Thoracic aorta (tissue), 2 donors: ENCODE results near the gene SHQ1. TPM values are rescaled to one million over a fixed set of nuclear protein-coding genes. Genes with fewer than 3 reads are reported as not detected.
A peak's percentile ranks its signal among the peaks of the same experiment; 100 is the strongest.

Experiments used
- ATAC-seq: fragments of 150-250 bp; one replicate; pipeline ENCODE4 v1.8.0; 2017; ENCODE audit warnings: low read depth; ENCODE audit not compliant: insufficient number of reproducible peaks, low FRiP score
- DNase-seq: peaks from one replicate; pipeline ENCODE4 v3.0.0-alpha.2; 2020; ENCODE audit warnings: low spot score
- H3K27ac ChIP-seq, 2 donors: fragments of 200-600 bp; sonication (generic); 1 replicate in 1 of 2; 2 replicates in 1 of 2; pipeline ENCODE4 v1.5.1; 2016; ENCODE audit warnings: mild to moderate bottlenecking in 2 of 2, moderate library complexity in 2 of 2
- H3K27me3 ChIP-seq: fragments of 200-600 bp; sonication (generic); replicated peaks from 2 replicates; pipeline ENCODE4 v1.6.0; 2016; ENCODE audit warnings: mild to moderate bottlenecking; ENCODE audit not compliant: insufficient read depth
- H3K36me3 ChIP-seq: fragments of 200-600 bp; sonication (generic); one replicate; pipeline ENCODE4 v1.5.1; 2016
- H3K4me1 ChIP-seq, 2 donors: fragments of 200-600 bp; sonication (generic); 1 replicate in 1 of 2; 2 replicates in 1 of 2; pipeline versions ENCODE4 v1.5.1 to v1.6.0; 2016; ENCODE audit warnings: low read depth in 2 of 2, mild to moderate bottlenecking in 1 of 2; ENCODE audit not compliant: control insufficient read depth in 1 of 2
- H3K4me3 ChIP-seq: fragments of 200-600 bp; sonication (generic); 2 replicates; pipeline ENCODE4 v1.5.1; 2016; ENCODE audit warnings: mild to moderate bottlenecking
- H3K9me3 ChIP-seq: fragments of 200-600 bp; sonication (generic); 2 replicates; pipeline ENCODE4 v1.5.1; 2016
- total RNA-seq, 2 donors: library from RNA; depleted of rRNA; stranded (reverse); fragments of >200 nt; gene quantifications; one replicate each; pipeline versions ENCODE4 v1.1.0 to v1.2.3, GENCODE V29; 2016
- TF ChIP-seq, protein P1 (sequence below): fragments of 200-600 bp; sonication (generic); IDR thresholded peaks from one replicate; pipeline ENCODE4 v1.5.1; 2019; ENCODE audit warnings: antibody characterized with exemption

SHQ1 gene
- total RNA-seq, 2 donors from 2014 or later = 4.5 to 12.3 TPM

DNA sequence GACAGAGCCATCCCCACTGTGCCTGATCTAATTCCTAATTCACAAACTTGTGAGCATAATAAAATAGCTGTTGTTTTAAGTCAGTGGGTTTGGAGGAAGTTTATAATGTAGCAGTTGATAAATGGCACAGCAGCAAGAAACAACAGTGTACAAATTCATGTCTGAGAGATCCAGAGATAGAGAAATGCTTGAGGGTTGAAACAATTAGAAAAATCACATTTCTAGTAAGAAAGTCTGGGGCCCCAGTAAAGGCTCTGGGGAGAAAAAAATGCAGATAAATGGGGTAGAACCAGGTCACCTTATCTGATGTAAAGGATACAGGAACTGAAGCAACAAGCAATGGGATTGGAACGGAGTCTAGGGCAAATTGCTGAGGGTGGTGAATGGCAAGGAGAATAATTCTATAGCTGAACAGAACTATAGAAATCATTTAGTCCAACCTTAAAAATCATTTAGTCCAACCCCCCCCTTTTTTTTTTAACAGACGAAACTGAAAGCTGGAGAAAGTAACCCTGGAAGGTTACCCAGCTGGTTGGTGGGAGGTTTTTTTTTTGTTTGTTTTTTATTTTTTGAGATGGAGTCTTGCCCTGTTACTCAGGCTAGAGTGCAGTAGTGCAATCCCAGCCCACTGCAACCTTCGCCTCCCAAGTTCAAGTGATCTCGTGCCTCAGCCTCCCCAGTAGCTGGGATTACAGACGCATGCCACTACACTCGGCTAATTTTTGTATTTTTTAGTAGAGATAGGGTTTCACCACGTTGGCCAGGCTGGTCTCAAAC, 14.3 kb upstream of the SHQ1 start:
- H3K4me1 ChIP-seq = no peaks in the 10 kb centered on the region
- no peaks in the 10 kb centered on the region for H3K9me3 ChIP-seq
- ATAC-seq (no peak), DNase-seq (no peak)
- TF ChIP-seq, protein P1, sequence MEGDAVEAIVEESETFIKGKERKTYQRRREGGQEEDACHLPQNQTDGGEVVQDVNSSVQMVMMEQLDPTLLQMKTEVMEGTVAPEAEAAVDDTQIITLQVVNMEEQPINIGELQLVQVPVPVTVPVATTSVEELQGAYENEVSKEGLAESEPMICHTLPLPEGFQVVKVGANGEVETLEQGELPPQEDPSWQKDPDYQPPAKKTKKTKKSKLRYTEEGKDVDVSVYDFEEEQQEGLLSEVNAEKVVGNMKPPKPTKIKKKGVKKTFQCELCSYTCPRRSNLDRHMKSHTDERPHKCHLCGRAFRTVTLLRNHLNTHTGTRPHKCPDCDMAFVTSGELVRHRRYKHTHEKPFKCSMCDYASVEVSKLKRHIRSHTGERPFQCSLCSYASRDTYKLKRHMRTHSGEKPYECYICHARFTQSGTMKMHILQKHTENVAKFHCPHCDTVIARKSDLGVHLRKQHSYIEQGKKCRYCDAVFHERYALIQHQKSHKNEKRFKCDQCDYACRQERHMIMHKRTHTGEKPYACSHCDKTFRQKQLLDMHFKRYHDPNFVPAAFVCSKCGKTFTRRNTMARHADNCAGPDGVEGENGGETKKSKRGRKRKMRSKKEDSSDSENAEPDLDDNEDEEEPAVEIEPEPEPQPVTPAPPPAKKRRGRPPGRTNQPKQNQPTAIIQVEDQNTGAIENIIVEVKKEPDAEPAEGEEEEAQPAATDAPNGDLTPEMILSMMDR = no peak
- H3K36me3 ChIP-seq = no peaks in the 10 kb centered on the region
- no peaks in the 10 kb centered on the region for H3K27me3 ChIP-seq
- H3K4me3 ChIP-seq = no peak overlapping the region
- H3K27ac ChIP-seq = no peak overlapping the region

GRCh38 chr3:72860846-72861245, 12.6 kb upstream of the SHQ1 start:
- no peak for DNase-seq
- Histone ChIP-seq H3K4me1 (no peaks in the 10 kb centered on the region), H3K9me3 (no peaks in the 10 kb centered on the region), H3K36me3 (no peaks in the 10 kb centered on the region), H3K4me3 (no peak overlapping the region), H3K27ac (no peak overlapping the region), H3K27me3 (no peaks in the 10 kb centered on the region)
- TF ChIP-seq, protein P1 = no peak
- ATAC-seq = no peak

DNA sequence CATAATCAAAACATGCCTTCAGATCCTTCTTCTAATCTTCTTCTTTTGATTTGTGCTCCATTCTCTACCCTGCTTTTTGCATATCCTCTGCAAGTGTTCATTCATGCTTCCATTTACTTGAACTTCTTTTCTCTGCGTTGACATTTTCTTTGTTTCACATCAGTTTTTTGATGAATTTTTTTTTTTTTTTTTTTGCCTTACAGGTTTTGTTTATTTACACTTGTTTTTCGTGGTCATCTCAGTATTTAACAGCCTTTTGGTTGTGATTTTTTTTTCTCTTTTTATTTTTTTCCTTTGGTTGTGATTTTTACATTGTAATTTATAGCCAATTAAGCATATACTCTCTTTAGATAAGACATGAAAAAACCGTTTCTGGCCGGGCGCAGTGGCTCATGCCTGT, 11.8 kb upstream of the SHQ1 start:
- ATAC-seq (no peak), DNase-seq (no peak)
- Histone ChIP-seq H3K27me3 (no peaks in the 10 kb centered on the region), H3K4me3 (no peak overlapping the region), H3K9me3 (no peaks in the 10 kb centered on the region), H3K27ac (no peak overlapping the region), H3K4me1 (no peaks in the 10 kb centered on the region), H3K36me3 (no peaks in the 10 kb centered on the region)
- TF ChIP-seq, protein P1 = no peak

DNA sequence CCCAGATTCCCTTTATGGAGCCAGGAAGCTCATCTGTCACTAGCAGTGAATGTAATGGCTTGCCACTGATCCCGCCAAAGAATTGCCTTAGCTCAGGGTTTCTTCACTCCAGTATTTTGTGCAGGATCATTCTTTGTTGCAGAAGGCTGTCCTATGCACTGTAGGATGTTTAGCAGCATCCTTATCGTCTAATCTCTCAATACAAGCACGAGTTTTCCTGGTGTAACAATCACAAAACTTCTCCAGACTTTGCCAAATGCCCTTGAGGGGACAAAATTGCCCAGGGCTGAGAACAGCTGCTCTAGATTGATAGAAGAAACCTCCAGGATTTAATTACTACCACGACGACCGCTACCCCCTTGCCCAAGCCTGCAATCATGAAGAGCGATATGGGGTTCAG, 6.8 kb upstream of the SHQ1 start:
- H3K4me1 ChIP-seq = no peaks in the 10 kb centered on the region
- no peaks in the 10 kb centered on the region for H3K27me3 ChIP-seq
- TF ChIP-seq, protein P1 = no peak
- no peak overlapping the region for H3K27ac ChIP-seq
- no peaks in the 10 kb centered on the region for H3K36me3 ChIP-seq
- H3K9me3 ChIP-seq = no peaks in the 10 kb centered on the region
- no peak for ATAC-seq
- no peak for DNase-seq
- no peak overlapping the region for H3K4me3 ChIP-seq

GRCh38 chr3:72848703-72849081, 447 bp upstream of the SHQ1 start:
- ATAC-seq (peak; percentile 6), DNase-seq (no peak)
- peaks cover 12 to 20% of the 10 kb centered on the region in 2 donors for H3K4me1 ChIP-seq
- TF ChIP-seq, protein P1 = no peak
- H3K4me3 ChIP-seq = peak overlapping the region; percentile 93
- no peaks in the 10 kb centered on the region for H3K9me3 ChIP-seq
- no peak overlapping the region for H3K27ac ChIP-seq
- H3K27me3 ChIP-seq = no peaks in the 10 kb centered on the region
- no peaks in the 10 kb centered on the region for H3K36me3 ChIP-seq
